K562 (cell line): Measurements from ENCODE around the gene ZSCAN32. TPM values are rescaled to one million over a fixed set of nuclear protein-coding genes. Genes with fewer than 3 reads are reported as not detected.

Source experiments
- BHLHE40 ChIP-seq: IDR thresholded peaks from 2 replicates; pipeline ENCODE4 v1.6.1; 2011; ENCODE audit warnings: low read length, improper control_type of control experiment
- BMI1 ChIP-seq: fragments of 150-350 bp; IDR thresholded peaks from 2 replicates; pipeline ENCODE4 v1.6.1; 2014; ENCODE audit warnings: low read length
- CCNT2 ChIP-seq: IDR thresholded peaks from 2 replicates; pipeline ENCODE4 v1.6.1; 2011; ENCODE audit warnings: borderline replicate concordance, low read depth, mild to moderate bottlenecking, moderate library complexity, mixed read lengths, low read length; ENCODE audit not compliant: insufficient read length; ENCODE audit errors: extremely low read depth
- CREBBP ChIP-seq: IDR thresholded peaks from one replicate; pipeline ENCODE4 v1.6.1; 2012; ENCODE audit warnings: low read depth, mild to moderate bottlenecking, control low read depth, inconsistent platforms, low read length
- ESRRA ChIP-seq: fragments of 450-650 bp; IDR thresholded peaks from 2 replicates; pipeline ENCODE4 v1.6.1; 2014; ENCODE audit warnings: low read depth, mild to moderate bottlenecking, moderate library complexity, borderline replicate concordance
- KAT8 ChIP-seq: fragments of 450-650 bp; IDR thresholded peaks from 2 replicates; pipeline ENCODE4 v1.6.1; 2016; ENCODE audit warnings: low read depth, mild to moderate bottlenecking
- LEF1 ChIP-seq: fragments of 450-650 bp; IDR thresholded peaks from 2 replicates; pipeline ENCODE4 v1.6.1; 2016; ENCODE audit warnings: mild to moderate bottlenecking
- SMAD4 ChIP-seq: fragments of 250-450 bp; sonication (Bioruptor Pico); conservative IDR thresholded peaks from 2 replicates; pipeline ENCODE4 v1.8.0; 2021; ENCODE audit warnings: inconsistent platforms, mild to moderate bottlenecking, moderate library complexity
- SMARCA4 ChIP-seq: fragments of 450-650 bp; IDR thresholded peaks from 2 replicates; pipeline ENCODE4 v1.6.1; 2016
- SP2 ChIP-seq: IDR thresholded peaks from 2 replicates; pipeline ENCODE4 v1.6.1; 2011; ENCODE audit warnings: mild to moderate bottlenecking, low read depth, low read length, moderate library complexity; ENCODE audit not compliant: poor library complexity, severe bottlenecking; ENCODE audit errors: extremely low read depth
- TFAP4 ChIP-seq: sonication (generic); formaldehyde crosslinking; IDR thresholded peaks from 2 replicates; pipeline ENCODE4 v1.8.0; 2022; ENCODE audit warnings: missing genetic modification reagents, mild to moderate bottlenecking, moderate library complexity, borderline replicate concordance
- ZBTB40 ChIP-seq, 2 experiments: fragments of 450-650 bp in 1 of 2; sonication (generic) in 1 of 2; formaldehyde crosslinking in 1 of 2; IDR thresholded peaks; 2 replicates each; pipeline versions ENCODE4 v1.7.1 to v1.9.0; 2016 to 2022; ENCODE audit warnings: inconsistent platforms in 1 of 2, mild to moderate bottlenecking in 1 of 2, missing genetic modification reagents in 1 of 2
- ZNF140 ChIP-seq: fragments of 250-450 bp; sonication (Bioruptor Pico); IDR thresholded peaks from 2 replicates; pipeline ENCODE4 v1.8.0; 2021; ENCODE audit warnings: moderate library complexity, mild to moderate bottlenecking, inconsistent platforms
- ZNF780A ChIP-seq: fragments of 250-450 bp; sonication (Bioruptor Pico); IDR thresholded peaks from 2 replicates; pipeline ENCODE4 v1.5.0; 2021; ENCODE audit warnings: mild to moderate bottlenecking
- polyA plus RNA-seq, 8 experiments: library from polyadenylated mRNA; depleted of rRNA in 4 of 8; stranded (reverse) in 5 of 8; unstranded in 3 of 8; fragments of >200 nt; fragmentation: Nextera tagmentation in 2 of 8; fragmentation: Illumina TruSeq in 1 of 8; extraction: Ambion mirVana in 2 of 8; extraction: Trizol in 1 of 8; gene quantifications; 2 replicates each; pipeline versions ENCODE4 v1.2.1 to v1.2.3, GENCODE V29; 2011 to 2014; ENCODE audit warnings: inconsistent platforms in 1 of 8, missing spikeins in 1 of 8
- total RNA-seq, 7 experiments: library from RNA; depleted of rRNA in 6 of 7; stranded (reverse); fragments of >200 nt in 6 of 7; fragmentation: Illumina TruSeq in 2 of 7; extraction: Trizol in 2 of 7; gene quantifications; 2 replicates each; pipeline versions ENCODE4 v1.2.1 to v1.2.3, GENCODE V29; 2011 to 2021; ENCODE audit warnings: low replicate concordance in 1 of 7
- TF ChIP-seq, protein P1 (sequence below): fragments of 250-450 bp; sonication (Bioruptor Pico); IDR thresholded peaks from 2 replicates; pipeline ENCODE4 v1.8.0; 2022; ENCODE audit warnings: inconsistent platforms

ZSCAN32 gene
- total and polyA plus RNA-seq, 9 of the 15 experiments (the other 6 are each of a cell fraction or from before 2014, with no cell fraction given): 16.0 to 29.4 (median 19.2) TPM

- TF ChIP-seq CCNT2: peak; percentile 33
- peak; percentile 87 for TF ChIP-seq ZBTB40 (IDR thresholded peaks at IDR 0.05)
- no peak for TF ChIP-seq ZBTB40 (CRISPR knock-in tag; IDR thresholded peaks at IDR 0.05)
- peak; percentile 73 for TF ChIP-seq BHLHE40
- peak; percentile 74; the same call in 1 of the 2 replicates for TF ChIP-seq TFAP4 (CRISPR knock-in tag)
- TF ChIP-seq SMAD4: peak; percentile 48; the same call in 1 of the 2 replicates
- 0 out of 2 replicates have a peak, but pooled peaks have one; percentile 28 for TF ChIP-seq ESRRA
- no peak for TF ChIP-seq ZNF140
- no peak for TF ChIP-seq SMARCA4
- no peak for TF ChIP-seq BMI1
- TF ChIP-seq ZNF780A (CRISPR knock-in tag): no peak
- TF ChIP-seq, protein P1, sequence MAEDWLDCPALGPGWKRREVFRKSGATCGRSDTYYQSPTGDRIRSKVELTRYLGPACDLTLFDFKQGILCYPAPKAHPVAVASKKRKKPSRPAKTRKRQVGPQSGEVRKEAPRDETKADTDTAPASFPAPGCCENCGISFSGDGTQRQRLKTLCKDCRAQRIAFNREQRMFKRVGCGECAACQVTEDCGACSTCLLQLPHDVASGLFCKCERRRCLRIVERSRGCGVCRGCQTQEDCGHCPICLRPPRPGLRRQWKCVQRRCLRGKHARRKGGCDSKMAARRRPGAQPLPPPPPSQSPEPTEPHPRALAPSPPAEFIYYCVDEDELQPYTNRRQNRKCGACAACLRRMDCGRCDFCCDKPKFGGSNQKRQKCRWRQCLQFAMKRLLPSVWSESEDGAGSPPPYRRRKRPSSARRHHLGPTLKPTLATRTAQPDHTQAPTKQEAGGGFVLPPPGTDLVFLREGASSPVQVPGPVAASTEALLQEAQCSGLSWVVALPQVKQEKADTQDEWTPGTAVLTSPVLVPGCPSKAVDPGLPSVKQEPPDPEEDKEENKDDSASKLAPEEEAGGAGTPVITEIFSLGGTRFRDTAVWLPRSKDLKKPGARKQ (CRISPR knock-in tag): no peak
- TF ChIP-seq CREBBP: no peak
- TF ChIP-seq SP2: peak; percentile 85
- no peak for TF ChIP-seq KAT8
- TF ChIP-seq LEF1: no peak
Observed at GRCh38 chr16:3400779-3401688, at the start of gene ZSCAN32, which contains the start of gene ZNF174 (continued).
